ENCODE measurements around the gene RFX6.

The RFX6 gene

DNA sequence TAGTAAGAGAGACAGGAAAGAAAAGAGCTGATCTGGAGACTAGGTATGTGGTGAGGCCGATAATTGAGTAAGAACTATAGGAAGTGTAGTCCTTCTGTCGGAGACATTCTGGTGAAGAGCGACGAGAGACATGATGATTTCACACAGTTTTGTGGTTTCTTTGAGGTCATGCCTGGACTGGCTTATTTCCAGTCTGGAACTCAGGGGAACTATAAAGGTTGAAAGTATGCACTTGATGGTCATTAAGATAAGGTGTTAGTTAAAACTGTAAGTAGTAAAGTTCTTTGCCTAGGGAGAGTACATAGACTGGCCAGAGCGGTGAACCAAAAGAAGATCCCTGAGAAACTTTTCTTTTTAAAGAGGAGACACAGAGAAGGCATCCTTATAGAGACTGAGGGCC is 68.8 kb downstream of the RFX6 start (continued):
- TF ChIP-seq ZNF138 (tag by site-specific recombination; IDR thresholded peaks at IDR 0.05; ENCODE audit: borderline replicate concordance) (no peak), ZEB2 (tag by site-specific recombination; IDR thresholded peaks at IDR 0.05) (peak; percentile 71), ZNF24 (tag by site-specific recombination; IDR thresholded peaks at IDR 0.05) (peak; percentile 91), ZNF169 (tag by site-specific recombination; IDR thresholded peaks at IDR 0.05) (no peak), ZNF521 (tag by site-specific recombination; IDR thresholded peaks at IDR 0.05) (no peak), ZNF302 (tag by site-specific recombination; IDR thresholded peaks at IDR 0.05; ENCODE audit: low read depth) (no peak), ZNF530 (tag by site-specific recombination; IDR thresholded peaks at IDR 0.05; ENCODE audit: low read depth) (no peak), ZNF426 (tag by site-specific recombination; IDR thresholded peaks at IDR 0.05) (no peak), KLF9 (tag by site-specific recombination; IDR thresholded peaks at IDR 0.05; ENCODE audit: low read depth) (no peak), ZBTB8A (tag by site-specific recombination; IDR thresholded peaks at IDR 0.05) (0 out of 2 replicates have a peak, but pooled peaks have one; percentile 22), REPIN1 (tag by site-specific recombination; IDR thresholded peaks at IDR 0.05; ENCODE audit: low read depth) (no peak), HOXC10 (CRISPR knock-in tag; IDR thresholded peaks at IDR 0.05) (no peak), ZNF585B (tag by site-specific recombination; IDR thresholded peaks at IDR 0.05) (no peak), ZNF747 (tag by site-specific recombination; IDR thresholded peaks at IDR 0.05) (no peak), ZNF560 (tag by site-specific recombination; IDR thresholded peaks at IDR 0.05; ENCODE audit: borderline replicate concordance) (no peak), SALL2 (tag by site-specific recombination; IDR thresholded peaks at IDR 0.05; ENCODE audit: borderline replicate concordance) (no peak), KLF1 (tag by site-specific recombination; IDR thresholded peaks at IDR 0.05) (no peak), ZBTB48 (tag by site-specific recombination; IDR thresholded peaks at IDR 0.05) (peak; percentile 83), GLI4 (tag by site-specific recombination; IDR thresholded peaks at IDR 0.05) (no peak), KLF7 (tag by site-specific recombination; IDR thresholded peaks at IDR 0.05; ENCODE audit: borderline replicate concordance) (no peak; the same call in 1 of the 2 replicates), GLIS2 (tag by site-specific recombination; IDR thresholded peaks at IDR 0.05) (no peak), ZNF677 (tag by site-specific recombination; IDR thresholded peaks at IDR 0.05) (no peak)
- TF ChIP-seq, protein P1, sequence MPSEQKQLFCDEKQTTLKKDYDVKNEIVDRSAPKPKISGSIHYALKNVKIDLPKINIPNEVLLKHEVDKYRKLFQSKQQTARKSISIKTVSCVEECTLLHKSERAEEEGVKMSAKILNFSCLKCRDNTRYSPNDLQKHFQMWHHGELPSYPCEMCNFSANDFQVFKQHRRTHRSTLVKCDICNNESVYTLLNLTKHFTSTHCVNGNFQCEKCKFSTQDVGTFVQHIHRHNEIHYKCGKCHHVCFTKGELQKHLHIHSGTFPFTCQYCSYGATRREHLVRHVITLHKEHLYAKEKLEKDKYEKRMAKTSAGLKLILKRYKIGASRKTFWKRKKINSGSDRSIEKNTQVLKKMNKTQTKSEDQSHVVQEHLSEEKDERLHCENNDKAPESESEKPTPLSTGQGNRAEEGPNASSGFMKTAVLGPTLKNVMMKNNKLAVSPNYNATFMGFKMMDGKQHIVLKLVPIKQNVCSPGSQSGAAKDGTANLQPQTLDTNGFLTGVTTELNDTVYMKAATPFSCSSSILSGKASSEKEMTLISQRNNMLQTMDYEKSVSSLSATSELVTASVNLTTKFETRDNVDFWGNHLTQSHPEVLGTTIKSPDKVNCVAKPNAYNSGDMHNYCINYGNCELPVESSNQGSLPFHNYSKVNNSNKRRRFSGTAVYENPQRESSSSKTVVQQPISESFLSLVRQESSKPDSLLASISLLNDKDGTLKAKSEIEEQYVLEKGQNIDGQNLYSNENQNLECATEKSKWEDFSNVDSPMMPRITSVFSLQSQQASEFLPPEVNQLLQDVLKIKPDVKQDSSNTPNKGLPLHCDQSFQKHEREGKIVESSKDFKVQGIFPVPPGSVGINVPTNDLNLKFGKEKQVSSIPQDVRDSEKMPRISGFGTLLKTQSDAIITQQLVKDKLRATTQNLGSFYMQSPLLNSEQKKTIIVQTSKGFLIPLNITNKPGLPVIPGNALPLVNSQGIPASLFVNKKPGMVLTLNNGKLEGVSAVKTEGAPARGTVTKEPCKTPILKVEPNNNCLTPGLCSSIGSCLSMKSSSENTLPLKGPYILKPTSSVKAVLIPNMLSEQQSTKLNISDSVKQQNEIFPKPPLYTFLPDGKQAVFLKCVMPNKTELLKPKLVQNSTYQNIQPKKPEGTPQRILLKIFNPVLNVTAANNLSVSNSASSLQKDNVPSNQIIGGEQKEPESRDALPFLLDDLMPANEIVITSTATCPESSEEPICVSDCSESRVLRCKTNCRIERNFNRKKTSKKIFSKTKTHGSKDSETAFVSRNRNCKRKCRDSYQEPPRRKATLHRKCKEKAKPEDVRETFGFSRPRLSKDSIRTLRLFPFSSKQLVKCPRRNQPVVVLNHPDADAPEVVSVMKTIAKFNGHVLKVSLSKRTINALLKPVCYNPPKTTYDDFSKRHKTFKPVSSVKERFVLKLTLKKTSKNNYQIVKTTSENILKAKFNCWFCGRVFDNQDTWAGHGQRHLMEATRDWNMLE (tag by site-specific recombination; conservative IDR thresholded peaks at IDR 0.05; ENCODE audit: low read depth), result peak; percentile 46; the same call in 1 of the 2 replicates
- TF ChIP-seq, protein P2, sequence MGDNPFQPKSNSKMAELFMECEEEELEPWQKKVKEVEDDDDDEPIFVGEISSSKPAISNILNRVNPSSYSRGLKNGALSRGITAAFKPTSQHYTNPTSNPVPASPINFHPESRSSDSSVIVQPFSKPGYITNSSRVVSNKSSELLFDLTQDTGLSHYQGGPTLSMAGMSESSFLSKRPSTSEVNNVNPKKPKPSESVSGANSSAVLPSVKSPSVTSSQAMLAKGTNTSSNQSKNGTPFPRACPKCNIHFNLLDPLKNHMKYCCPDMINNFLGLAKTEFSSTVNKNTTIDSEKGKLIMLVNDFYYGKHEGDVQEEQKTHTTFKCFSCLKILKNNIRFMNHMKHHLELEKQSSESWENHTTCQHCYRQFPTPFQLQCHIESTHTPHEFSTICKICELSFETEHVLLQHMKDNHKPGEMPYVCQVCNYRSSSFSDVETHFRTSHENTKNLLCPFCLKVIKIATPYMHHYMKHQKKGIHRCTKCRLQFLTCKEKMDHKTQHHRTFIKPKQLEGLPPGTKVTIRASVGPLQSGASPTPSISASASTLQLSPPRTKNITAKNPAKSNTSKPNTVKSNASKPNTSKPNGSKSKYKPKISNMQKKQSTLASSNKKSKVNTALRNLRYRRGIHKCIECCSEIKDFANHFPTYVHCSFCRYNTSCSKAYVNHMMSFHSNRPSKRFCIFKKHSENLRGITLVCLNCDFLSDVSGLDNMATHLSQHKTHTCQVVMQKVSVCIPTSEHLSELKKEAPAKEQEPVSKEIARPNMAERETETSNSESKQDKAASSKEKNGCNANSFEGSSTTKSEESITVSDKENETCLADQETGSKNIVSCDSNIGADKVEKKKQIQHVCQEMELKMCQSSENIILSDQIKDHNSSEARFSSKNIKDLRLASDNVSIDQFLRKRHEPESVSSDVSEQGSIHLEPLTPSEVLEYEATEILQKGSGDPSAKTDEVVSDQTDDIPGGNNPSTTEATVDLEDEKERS (tag by site-specific recombination; IDR thresholded peaks at IDR 0.05), result no peak
- TF ChIP-seq, protein P3, sequence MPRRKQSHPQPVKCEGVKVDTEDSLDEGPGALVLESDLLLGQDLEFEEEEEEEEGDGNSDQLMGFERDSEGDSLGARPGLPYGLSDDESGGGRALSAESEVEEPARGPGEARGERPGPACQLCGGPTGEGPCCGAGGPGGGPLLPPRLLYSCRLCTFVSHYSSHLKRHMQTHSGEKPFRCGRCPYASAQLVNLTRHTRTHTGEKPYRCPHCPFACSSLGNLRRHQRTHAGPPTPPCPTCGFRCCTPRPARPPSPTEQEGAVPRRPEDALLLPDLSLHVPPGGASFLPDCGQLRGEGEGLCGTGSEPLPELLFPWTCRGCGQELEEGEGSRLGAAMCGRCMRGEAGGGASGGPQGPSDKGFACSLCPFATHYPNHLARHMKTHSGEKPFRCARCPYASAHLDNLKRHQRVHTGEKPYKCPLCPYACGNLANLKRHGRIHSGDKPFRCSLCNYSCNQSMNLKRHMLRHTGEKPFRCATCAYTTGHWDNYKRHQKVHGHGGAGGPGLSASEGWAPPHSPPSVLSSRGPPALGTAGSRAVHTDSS (tag by site-specific recombination; IDR thresholded peaks at IDR 0.05), result 0 out of 2 replicates have a peak, but pooled peaks have one; percentile 6
- TF ChIP-seq, protein P4, sequence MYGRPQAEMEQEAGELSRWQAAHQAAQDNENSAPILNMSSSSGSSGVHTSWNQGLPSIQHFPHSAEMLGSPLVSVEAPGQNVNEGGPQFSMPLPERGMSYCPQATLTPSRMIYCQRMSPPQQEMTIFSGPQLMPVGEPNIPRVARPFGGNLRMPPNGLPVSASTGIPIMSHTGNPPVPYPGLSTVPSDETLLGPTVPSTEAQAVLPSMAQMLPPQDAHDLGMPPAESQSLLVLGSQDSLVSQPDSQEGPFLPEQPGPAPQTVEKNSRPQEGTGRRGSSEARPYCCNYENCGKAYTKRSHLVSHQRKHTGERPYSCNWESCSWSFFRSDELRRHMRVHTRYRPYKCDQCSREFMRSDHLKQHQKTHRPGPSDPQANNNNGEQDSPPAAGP (tag by site-specific recombination; IDR thresholded peaks at IDR 0.05), result no peak
- TF ChIP-seq, protein P5, sequence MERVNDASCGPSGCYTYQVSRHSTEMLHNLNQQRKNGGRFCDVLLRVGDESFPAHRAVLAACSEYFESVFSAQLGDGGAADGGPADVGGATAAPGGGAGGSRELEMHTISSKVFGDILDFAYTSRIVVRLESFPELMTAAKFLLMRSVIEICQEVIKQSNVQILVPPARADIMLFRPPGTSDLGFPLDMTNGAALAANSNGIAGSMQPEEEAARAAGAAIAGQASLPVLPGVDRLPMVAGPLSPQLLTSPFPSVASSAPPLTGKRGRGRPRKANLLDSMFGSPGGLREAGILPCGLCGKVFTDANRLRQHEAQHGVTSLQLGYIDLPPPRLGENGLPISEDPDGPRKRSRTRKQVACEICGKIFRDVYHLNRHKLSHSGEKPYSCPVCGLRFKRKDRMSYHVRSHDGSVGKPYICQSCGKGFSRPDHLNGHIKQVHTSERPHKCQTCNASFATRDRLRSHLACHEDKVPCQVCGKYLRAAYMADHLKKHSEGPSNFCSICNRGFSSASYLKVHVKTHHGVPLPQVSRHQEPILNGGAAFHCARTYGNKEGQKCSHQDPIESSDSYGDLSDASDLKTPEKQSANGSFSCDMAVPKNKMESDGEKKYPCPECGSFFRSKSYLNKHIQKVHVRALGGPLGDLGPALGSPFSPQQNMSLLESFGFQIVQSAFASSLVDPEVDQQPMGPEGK (tag by site-specific recombination; IDR thresholded peaks at IDR 0.05), result peak; percentile 43

Data from HEK293 (cell line).